Measurements from ENCODE around the gene TBCE. TPM values are rescaled to one million over a fixed set of nuclear protein-coding genes. Genes with fewer than 3 reads are reported as not detected.

Gene TBCE
- total and polyA plus RNA-seq, 9 of the 15 experiments (the other 6 are each of a cell fraction or from before 2014, with no cell fraction given): 52.6 to 92.1 (median 82.1) TPM

DNA sequence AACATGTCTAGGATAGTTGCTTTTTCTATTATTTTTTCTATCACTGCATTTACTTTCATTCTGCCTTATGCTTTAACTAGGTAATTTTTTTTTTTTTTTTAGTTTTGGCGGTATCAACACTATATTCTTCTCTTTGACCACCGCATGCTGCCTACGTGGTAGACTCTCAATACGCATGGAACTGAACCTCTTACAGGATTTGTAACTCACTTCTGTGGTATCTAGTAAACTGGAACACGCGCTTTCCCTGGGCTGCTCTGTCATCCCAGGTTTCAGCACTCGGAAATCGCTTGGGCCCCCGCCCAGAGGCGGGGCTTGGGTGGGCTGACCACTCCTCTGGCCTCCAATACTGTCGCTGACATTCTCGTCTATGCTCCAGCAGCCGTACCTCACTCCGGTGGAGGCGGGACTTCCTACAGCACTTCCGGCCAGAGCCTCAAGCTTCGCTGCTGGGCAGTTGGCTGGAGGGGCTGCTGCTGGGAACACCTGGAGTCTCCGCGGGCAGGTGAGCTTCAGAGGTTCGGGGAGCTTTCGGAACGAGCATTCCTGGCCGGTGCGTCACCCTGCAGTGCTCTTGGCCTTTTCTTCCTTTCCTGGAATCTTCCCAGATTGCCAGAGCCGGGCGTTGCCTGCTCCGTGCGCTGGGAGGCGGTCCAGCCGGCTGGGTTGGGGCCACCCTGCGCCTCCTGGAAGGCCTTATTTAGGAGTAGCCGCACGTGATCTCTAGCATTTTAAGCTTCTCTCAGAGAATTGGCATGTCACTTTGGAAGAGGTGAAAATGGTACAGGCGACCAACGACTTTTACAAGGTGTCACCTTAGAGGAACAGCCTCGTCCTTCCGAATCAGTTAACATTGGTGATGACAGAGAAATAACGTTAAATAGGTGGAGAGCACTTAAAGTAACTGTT is at the start of gene TBCE (continued):
- 0 out of 2 replicates have a peak, but pooled peaks have one; percentile 77 for TF ChIP-seq ZBTB49 (CRISPR knock-in tag; IDR thresholded peaks at IDR 0.05; ENCODE audit: borderline replicate concordance)
- TF ChIP-seq SIRT6 (IDR thresholded peaks at IDR 0.05; ENCODE audit: low read depth, low read length): no peak
- peak; percentile 38; the same call in 1 of the 2 replicates for TF ChIP-seq RNF2 (IDR thresholded peaks at IDR 0.05)
- no peak for TF ChIP-seq ZBED1 (IDR thresholded peaks at IDR 0.05)
- TF ChIP-seq RB1 (IDR thresholded peaks at IDR 0.05; ENCODE audit: low read depth): no peak; the same call in none of the 2 replicates
- no peak for TF ChIP-seq PYGO2 (tag; IDR thresholded peaks at IDR 0.05)
- TF ChIP-seq, protein P1, sequence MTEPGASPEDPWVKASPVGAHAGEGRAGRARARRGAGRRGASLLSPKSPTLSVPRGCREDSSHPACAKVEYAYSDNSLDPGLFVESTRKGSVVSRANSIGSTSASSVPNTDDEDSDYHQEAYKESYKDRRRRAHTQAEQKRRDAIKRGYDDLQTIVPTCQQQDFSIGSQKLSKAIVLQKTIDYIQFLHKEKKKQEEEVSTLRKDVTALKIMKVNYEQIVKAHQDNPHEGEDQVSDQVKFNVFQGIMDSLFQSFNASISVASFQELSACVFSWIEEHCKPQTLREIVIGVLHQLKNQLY (CRISPR knock-in tag; conservative IDR thresholded peaks at IDR 0.05): no peak
- TF ChIP-seq U2AF2 (optimal IDR thresholded peaks at IDR 0.05; ENCODE audit: low read depth, low read length): no peak
- peak; percentile 96 for TF ChIP-seq CTBP1 (IDR thresholded peaks at IDR 0.05; ENCODE audit: borderline replicate concordance)
- TF ChIP-seq TAF15 (IDR thresholded peaks at IDR 0.05; ENCODE audit: low read depth, low read length): no peak
- TF ChIP-seq ZSCAN29 (IDR thresholded peaks at IDR 0.05): no peak
- peak; percentile 88 for TF ChIP-seq POLR2H (tag; IDR thresholded peaks at IDR 0.05; ENCODE audit: low read depth)
- no peak for TF ChIP-seq HDAC3 (IDR thresholded peaks at IDR 0.05; ENCODE audit: borderline replicate concordance, partially characterized antibody)
- TF ChIP-seq IFI16 (CRISPR knock-in tag; IDR thresholded peaks at IDR 0.05): no peak
- TF ChIP-seq CBX1 (IDR thresholded peaks at IDR 0.05; ENCODE audit: low read depth): no peak; the same call in 1 of the 2 replicates
- TF ChIP-seq MEF2D (tag; conservative IDR thresholded peaks at IDR 0.05; ENCODE audit: low read depth): no peak
- TF ChIP-seq, protein P2, sequence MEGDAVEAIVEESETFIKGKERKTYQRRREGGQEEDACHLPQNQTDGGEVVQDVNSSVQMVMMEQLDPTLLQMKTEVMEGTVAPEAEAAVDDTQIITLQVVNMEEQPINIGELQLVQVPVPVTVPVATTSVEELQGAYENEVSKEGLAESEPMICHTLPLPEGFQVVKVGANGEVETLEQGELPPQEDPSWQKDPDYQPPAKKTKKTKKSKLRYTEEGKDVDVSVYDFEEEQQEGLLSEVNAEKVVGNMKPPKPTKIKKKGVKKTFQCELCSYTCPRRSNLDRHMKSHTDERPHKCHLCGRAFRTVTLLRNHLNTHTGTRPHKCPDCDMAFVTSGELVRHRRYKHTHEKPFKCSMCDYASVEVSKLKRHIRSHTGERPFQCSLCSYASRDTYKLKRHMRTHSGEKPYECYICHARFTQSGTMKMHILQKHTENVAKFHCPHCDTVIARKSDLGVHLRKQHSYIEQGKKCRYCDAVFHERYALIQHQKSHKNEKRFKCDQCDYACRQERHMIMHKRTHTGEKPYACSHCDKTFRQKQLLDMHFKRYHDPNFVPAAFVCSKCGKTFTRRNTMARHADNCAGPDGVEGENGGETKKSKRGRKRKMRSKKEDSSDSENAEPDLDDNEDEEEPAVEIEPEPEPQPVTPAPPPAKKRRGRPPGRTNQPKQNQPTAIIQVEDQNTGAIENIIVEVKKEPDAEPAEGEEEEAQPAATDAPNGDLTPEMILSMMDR (IDR thresholded peaks at IDR 0.05 in 2 of 3, conservative IDR thresholded peaks at IDR 0.05 in 1 of 3; ENCODE audit: insufficient read depth in 2 of 3, low read depth in 1 of 3, low read length in 3 of 3): peak in 1 of 3 experiments; percentile 34; a peak in 1 of 6 replicates
- no peak for TF ChIP-seq NR1H2 (CRISPR knock-in tag; IDR thresholded peaks at IDR 0.05)
- TF ChIP-seq, protein P3, sequence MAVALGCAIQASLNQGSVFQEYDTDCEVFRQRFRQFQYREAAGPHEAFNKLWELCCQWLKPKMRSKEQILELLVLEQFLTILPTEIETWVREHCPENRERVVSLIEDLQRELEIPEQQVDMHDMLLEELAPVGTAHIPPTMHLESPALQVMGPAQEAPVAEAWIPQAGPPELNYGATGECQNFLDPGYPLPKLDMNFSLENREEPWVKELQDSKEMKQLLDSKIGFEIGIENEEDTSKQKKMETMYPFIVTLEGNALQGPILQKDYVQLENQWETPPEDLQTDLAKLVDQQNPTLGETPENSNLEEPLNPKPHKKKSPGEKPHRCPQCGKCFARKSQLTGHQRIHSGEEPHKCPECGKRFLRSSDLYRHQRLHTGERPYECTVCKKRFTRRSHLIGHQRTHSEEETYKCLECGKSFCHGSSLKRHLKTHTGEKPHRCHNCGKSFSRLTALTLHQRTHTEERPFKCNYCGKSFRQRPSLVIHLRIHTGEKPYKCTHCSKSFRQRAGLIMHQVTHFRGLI (CRISPR knock-in tag; IDR thresholded peaks at IDR 0.05): no peak
- peak; percentile 28 for TF ChIP-seq NFYB (IDR thresholded peaks at IDR 0.05; ENCODE audit: extremely low read depth, insufficient read length)
